Ishikawa (cell line): Measurements from ENCODE around the gene SMAD9.

ENCODE experiments used
- EP300 ChIP-seq: IDR thresholded peaks from 2 replicates; pipeline ENCODE4 v1.6.1; 2012; ENCODE audit warnings: borderline replicate concordance
- NFIC ChIP-seq: IDR thresholded peaks from 2 replicates; pipeline ENCODE4 v1.6.1; 2012
- TAF1 ChIP-seq: IDR thresholded peaks from 2 replicates; pipeline ENCODE4 v1.6.1; 2012; ENCODE audit warnings: low read depth, mild to moderate bottlenecking
- TEAD4 ChIP-seq: IDR thresholded peaks from 2 replicates; pipeline ENCODE4 v1.6.1; 2012
- TF ChIP-seq, protein P1 (sequence below): IDR thresholded peaks from 2 replicates; pipeline ENCODE4 v1.6.1; 2012; ENCODE audit warnings: low read depth, mild to moderate bottlenecking
- TF ChIP-seq, protein P2 (sequence below): IDR thresholded peaks from 2 replicates; pipeline ENCODE4 v1.6.1; 2012
- TF ChIP-seq, protein P3 (sequence below): IDR thresholded peaks from 2 replicates; pipeline ENCODE4 v1.6.1; 2012

DNA sequence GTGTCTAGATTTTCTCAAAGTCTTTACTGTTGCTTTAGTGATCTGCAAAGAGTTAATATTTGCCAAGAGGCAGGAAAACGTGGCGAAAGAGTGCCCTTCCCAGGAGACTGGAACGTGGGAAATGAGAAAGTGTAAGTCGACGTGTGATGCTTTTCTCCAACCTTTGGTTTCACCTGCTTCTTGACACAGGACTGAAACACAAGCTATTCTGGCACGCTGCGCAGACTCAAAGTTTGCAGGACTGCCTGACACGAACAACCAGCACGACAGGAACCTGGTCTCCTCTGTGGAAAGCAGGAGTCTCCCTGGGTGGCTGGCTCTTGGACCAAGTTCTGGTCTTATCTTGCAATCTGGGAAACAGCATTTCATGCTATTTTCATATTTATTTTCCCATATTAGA lies 72.4 kb downstream of the SMAD9 start:
- TF ChIP-seq, protein P1, sequence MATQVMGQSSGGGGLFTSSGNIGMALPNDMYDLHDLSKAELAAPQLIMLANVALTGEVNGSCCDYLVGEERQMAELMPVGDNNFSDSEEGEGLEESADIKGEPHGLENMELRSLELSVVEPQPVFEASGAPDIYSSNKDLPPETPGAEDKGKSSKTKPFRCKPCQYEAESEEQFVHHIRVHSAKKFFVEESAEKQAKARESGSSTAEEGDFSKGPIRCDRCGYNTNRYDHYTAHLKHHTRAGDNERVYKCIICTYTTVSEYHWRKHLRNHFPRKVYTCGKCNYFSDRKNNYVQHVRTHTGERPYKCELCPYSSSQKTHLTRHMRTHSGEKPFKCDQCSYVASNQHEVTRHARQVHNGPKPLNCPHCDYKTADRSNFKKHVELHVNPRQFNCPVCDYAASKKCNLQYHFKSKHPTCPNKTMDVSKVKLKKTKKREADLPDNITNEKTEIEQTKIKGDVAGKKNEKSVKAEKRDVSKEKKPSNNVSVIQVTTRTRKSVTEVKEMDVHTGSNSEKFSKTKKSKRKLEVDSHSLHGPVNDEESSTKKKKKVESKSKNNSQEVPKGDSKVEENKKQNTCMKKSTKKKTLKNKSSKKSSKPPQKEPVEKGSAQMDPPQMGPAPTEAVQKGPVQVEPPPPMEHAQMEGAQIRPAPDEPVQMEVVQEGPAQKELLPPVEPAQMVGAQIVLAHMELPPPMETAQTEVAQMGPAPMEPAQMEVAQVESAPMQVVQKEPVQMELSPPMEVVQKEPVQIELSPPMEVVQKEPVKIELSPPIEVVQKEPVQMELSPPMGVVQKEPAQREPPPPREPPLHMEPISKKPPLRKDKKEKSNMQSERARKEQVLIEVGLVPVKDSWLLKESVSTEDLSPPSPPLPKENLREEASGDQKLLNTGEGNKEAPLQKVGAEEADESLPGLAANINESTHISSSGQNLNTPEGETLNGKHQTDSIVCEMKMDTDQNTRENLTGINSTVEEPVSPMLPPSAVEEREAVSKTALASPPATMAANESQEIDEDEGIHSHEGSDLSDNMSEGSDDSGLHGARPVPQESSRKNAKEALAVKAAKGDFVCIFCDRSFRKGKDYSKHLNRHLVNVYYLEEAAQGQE, result no peak
- no peak for TF ChIP-seq NFIC
- TF ChIP-seq, protein P2, sequence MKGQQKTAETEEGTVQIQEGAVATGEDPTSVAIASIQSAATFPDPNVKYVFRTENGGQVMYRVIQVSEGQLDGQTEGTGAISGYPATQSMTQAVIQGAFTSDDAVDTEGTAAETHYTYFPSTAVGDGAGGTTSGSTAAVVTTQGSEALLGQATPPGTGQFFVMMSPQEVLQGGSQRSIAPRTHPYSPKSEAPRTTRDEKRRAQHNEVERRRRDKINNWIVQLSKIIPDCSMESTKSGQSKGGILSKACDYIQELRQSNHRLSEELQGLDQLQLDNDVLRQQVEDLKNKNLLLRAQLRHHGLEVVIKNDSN, result no peak
- TF ChIP-seq TEAD4, result no peak
- TF ChIP-seq TAF1, result no peak
- TF ChIP-seq, protein P3, sequence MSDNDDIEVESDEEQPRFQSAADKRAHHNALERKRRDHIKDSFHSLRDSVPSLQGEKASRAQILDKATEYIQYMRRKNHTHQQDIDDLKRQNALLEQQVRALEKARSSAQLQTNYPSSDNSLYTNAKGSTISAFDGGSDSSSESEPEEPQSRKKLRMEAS, result no peak
- no peak for TF ChIP-seq EP300
